PC-9 (cell line): Measurements from ENCODE around the gene TCF12.

Source experiments
- CTCF ChIP-seq: fragments of 200-600 bp; sonication (generic); conservative IDR thresholded peaks from 2 replicates; pipeline ENCODE4 v1.6.1; 2017; ENCODE audit warnings: mixed run types, antibody characterized with exemption, mild to moderate bottlenecking, moderate library complexity
- EZH2 ChIP-seq: fragments of 200-600 bp; sonication (generic); IDR thresholded peaks from 2 replicates; pipeline ENCODE4 v1.8.0; 2017; ENCODE audit warnings: antibody characterized with exemption, low read depth

GRCh38 chr15:57144448-57144847, 226.0 kb downstream of the TCF12 start:
- TF ChIP-seq CTCF = no peak
- no peak for TF ChIP-seq EZH2
